HG03097 (cell line): ENCODE results near the gene SGO2.
A peak's percentile ranks its signal among the peaks of the same experiment; 100 is the strongest.
"Not testable (repeated sequence)": the region's sequence is repeated elsewhere in the genome, so short reads cannot be mapped to it uniquely, and the experiment has no call there.

Experiments used
- ATAC-seq: cut with Tn5 transposase; IDR thresholded peaks from one replicate; pipeline ENCODE4 v1.9.1; 2021; ENCODE audit not compliant: unreplicated experiment, low FRiP score

Gene SGO2

DNA sequence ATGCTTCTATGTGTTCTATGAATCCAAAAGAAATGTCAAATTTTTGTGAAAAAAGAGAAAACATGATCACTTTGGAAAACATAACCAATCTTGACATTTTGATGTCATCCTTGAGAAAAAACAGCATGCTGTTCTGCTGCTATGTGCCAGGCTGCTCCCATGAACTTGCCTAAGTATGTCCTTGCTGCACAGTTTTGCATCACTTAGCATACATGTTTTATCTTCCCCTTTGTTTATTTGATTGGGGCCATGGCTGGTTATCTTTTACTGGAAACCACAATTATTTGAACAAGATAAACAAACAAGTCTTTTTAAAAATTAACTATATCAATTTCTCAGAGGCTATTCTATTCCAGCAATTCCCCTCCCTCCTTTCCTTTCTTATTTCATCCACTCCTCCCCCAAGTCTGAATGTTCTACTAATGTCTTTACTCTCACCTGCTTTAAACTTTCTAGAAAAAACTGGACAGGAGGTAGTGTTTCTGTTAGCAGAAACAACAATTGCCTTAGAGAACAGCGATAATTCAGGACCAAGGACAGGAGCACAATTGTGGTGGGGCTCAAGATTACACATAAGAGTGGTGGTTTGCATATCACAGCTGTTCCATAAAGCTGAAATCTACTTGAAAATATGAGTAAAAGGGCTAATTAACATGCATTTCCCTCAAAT is 66.5 kb downstream of the SGO2 start:
- no peak for ATAC-seq

DNA sequence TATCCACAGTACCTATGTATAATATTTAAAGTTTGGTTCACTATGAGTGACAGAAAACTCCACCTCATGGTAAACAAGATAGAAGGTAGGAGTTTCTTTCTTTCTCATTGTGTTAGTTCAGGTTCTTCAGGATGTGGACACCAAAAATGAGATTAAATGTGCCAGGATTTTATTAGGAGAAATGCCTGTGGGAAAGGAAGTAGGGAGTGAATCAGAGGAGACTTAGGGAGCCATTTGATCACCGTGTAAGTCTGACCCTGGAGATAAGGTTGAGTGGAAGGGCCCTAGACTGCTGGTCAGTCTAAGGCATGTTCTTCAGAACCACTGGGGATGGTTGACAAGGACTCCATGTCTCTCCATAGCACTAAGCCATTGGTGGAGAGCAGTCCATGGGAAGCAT is 67.9 kb downstream of the SGO2 start:
- ATAC-seq = no peak

DNA sequence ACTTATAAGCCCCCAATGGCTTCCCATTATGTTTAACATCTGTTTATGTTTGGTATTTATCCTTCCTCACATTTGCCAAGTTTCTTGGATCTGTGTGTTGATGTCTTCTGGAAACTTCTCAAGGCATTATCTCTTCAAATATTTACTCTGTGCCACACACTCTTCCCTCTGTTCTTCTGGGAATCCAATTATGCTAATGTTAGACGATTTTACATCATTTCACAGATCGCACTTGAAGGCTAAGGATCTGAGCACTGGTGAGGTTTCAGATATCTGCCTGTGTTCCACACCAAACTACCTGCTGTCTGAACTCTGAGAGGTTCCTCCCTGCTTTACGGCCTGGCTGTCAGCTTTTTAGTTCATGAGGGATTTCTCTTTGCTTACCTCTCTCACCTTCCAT is 69.9 kb downstream of the SGO2 start:
- no peak for ATAC-seq

DNA sequence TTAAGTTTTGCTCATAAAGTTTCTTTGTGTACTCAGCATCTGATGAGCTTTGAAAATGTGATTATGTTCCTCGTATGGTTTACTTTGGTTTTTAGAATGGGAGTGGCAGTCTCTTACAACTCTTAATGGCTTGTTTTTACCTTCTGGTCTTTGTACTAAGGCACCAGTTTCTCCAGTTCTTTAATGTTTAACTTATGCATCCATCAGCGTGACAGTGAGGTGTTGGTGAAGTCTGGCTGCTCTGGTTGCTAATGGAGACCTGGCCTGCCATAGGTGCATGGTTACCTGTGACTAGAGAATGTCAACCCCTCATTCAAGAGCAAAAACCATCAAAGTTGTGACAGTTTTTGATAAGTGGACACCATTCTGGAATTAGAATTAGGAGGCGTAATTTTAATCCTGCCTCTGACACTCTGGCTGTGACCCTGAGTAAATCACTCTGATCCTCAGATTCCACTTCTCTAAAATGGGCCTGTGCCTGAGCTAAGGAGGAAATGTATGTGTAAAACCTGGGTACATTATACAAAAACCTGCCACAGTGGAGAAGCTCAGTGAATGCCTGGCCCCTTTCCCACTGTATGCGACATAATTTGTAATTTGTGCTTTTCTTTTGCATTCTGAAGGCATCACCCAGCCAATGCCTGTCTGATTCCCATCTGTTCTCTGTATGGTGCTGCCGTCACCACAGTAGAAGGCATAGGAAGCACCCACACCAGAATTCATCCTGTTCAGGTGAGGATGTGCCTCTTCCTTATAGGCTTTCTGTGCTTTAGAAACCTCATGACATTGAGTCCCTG is 71.0 kb downstream of the SGO2 start:
- ATAC-seq = no peak

DNA sequence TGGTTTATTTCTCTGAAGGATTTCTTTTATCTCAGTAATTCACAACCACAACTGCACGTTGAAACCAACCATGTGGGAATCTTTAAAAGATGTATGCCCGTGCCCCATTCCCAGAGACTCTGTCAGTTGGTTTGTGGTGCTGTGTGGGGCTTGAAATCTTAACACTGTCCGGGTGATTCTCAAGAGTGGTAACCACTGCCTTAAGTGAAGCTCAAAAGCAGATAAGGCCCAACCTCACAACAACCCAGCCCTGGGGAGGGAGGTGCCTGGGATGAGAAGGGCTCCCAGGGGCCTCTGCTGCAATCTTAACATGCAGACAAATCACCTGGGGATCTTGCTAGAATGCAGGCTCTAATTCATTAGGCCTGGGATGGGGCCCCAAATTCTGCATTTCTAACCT is 73.2 kb downstream of the SGO2 start:
- no peak for ATAC-seq

DNA sequence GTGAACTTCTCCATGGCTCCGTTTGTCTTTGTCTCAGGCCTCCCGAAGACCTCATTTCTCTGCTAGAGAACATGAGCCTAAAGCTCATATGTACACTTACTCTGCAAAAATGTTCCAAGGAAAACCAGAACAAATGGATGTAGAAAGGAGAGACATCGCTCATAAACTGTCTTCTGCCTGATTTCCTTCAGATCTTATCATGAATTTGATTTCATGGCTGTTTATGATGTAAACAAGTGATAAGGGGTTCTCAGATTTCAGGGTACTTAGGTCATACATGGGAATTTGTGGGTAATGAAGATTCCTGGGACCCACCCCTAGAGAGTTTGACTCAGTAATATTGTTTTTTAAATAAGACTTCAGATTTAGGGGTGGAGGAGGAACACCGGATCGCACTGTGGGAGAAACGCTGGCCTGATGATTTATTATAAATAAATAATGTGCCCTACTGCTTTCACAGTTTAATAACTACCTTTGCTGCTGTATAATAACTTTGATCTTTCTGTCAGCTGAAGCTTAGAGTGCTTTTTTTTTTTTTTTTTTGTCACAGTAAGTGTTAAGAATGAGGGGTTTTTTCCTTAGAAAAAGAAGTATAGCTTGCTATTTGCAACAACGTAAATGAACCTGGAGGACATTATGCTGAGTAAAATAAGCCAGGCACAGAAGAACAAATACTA is 74.7 kb downstream of the SGO2 start:
- ATAC-seq = no peak

DNA sequence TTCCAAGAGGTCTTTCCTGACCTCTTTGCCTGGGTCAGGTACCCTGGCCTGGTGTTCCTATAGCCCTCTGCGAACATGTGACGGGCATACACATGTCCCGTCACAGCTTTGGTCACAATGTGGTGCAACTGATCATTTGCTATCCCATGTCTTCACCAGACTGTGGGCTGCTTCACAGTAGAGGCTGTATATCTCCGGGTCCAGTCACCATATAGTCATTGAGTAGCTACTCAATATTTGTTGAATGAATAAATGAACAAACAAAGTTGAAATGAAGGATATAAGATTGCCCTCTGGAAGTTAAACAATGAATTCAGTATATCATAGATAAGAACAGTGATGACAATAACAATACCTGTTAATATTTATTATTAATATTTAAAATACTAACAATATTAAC is 76.6 kb downstream of the SGO2 start:
- no peak for ATAC-seq

DNA sequence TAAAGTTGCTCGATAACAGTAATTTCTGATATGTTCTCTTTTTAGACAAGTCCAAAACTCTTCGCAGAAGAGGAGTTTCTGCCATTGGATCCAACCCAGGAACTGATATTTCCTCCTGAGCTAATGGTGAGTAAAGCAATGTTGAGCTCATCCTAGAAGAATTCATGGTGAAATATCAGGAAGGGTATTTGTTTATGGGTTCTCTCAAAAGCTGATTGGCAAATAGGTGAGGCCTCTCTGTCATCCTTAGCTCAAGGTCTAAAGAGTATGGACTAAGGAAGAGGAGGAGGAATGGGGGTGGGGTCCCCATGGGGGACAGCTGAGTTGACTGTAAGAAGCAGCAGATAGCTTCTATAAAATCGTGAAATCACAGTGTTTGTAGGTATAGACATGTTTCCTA is 78.0 kb downstream of the SGO2 start:
- no peak for ATAC-seq

DNA sequence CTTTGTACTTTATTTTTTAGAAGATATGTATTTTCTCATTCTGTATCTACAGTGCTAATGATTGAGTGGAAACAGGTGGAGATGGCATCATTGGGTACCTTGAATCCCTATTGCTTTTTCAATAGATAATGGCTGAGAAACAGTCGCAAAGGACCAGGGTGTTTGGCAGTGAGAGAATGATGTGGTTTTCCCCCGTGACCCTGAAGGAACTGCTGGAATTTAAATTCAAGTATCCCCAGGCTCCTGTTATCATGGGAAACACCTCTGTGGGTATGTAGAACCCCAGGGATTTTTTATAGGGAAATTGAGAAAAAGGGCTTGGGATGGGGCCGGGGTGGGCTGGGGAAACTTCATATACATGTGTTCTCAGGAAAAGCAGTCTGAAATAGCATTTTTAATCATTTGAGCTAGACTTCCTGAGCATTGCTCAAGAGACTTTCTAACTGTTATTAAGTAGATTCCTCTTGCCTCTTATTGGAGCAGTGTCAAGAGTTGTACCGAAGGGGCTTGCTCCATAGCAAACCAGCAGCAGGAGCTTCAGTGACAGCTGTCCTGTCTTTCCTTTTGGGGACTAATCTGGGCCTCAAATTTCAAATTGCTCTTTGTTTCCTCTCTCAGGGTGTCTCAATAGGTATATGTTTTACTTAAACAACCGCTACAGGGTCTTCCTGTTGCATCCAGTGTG is 78.7 kb downstream of the SGO2 start:
- no peak for ATAC-seq

DNA sequence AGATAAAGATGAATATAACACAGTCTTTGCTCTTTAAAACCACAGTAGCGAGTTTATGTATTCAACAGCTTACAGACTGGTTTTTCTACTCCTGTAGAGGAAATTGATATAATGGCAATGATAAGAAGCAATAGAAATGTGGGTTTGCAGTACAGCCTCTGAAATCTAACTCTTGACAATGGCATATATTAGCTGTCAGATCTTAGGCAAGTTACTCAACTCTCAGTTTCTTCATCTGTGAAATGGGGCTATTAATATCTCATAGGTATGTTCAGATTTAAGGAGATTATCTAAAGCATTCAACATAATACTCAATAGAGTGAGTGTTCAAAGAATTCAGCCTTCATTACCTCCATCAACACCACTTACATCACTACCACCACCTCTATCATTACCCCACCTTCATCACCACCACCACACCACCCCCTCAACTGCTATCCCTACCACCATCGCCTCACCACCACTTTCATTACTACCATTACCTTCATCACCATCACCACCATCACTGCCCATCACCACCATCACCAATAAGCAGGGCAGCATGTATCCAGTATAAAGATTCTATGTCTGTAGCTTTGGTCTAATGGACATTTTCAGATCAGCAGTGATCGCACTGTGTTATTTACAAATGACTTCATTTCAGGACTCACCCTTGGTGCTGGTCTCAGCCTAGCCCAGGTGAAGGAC is 82.5 kb downstream of the SGO2 start:
- ATAC-seq = no peak

DNA sequence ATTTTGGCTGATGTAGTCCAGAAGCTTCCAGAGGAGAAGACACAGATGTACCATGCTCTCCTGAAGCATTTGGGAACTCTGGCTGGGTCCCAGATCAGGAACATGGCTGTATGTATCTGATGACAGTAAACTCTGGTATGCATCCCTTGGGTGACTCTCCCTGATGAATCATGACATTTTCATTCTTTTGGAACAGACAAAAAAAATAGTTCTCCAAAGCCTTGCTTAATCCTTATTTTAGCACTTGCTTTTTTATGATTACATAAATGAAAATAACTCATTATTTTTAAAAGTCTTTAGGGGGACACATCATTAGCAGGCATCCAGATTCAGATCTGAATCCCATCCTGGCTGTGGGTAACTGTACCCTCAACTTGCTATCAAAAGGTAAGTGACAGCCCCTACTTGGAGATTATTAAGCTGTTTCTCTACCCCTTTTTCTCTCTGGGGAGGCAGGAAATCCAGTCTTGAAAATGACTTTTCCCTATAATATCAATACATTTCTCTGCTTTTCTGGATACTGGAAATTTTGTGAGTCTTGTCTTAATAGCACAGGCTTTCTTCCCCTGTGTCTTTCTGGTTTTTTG is 83.1 kb downstream of the SGO2 start:
- no peak for ATAC-seq

DNA sequence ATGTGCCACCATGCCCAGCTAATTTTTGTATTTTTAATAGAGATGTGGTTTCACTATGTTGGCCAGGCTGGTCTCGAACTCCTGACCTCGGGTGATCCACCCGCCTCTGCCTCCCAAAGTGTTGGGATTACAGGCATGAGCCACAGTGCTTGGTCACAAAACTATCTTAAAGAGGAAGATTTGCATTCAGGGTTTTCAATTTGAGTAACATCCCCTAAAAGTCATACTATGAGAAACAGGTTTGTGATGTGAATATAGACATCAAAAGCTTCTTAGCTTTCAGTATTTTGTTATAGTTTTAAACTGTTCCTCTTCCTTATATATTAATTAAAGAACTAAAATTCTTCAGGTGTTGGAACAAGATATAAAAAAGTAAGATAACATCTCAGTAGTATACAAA is 84.2 kb downstream of the SGO2 start:
- not testable (repeated sequence) for ATAC-seq

DNA sequence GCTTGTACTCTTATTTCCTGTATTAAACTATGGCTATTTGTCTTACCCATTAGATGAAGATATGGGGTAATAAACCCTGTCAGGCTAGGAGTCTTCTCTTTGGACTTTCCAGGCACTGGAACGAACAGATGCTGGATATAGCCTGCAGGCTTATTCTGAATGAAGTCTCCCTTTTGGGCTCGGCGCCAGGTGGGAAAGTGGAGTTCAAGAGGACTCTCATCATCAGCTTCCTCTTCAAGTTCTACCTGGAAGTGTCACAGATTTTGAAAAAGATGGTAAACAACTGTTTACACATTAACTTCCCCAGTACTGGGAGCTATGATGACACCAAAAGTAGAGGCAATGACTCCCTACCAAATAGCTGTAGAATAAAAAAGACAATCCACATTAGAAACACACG is 87.7 kb downstream of the SGO2 start:
- ATAC-seq = no peak

DNA sequence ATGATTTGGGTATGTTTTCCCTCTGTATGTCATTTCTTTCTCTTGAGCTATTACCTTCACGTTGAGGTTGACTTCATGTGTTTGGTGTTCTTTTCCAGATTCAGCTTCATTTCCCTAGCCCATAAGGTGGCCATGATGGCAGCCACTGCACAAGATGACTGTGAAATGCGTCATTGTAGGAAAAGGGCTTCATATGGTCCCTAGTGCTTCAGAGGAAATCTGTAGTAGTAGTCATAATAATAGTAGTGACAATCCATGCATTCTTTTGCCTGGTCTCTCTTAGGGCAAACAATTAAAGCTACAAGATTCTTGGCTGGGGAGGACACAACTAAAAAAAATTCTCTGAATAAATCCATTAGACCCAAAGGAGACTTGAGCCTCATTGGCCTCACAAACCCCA is 88.2 kb downstream of the SGO2 start:
- ATAC-seq = no peak

DNA sequence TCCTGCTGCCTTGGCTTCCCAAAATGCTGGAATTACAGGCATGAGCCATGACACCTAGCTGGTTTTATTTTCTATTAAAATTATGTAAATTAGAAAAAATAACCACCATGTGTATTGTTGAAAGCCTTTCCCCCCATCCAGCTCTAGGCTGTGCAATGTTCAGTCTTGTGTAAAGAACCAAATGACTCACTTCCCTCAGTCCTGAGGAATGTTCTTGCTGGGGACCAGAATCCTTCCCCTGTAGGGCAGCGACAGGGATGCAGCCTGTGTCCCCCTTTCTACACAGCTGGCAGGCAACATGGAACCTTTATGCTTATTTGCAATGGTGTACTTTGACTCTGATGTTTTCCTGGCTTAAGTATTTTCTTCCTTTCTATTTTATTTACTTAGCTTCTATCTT is 89.2 kb downstream of the SGO2 start:
- ATAC-seq = peak; percentile 48

DNA sequence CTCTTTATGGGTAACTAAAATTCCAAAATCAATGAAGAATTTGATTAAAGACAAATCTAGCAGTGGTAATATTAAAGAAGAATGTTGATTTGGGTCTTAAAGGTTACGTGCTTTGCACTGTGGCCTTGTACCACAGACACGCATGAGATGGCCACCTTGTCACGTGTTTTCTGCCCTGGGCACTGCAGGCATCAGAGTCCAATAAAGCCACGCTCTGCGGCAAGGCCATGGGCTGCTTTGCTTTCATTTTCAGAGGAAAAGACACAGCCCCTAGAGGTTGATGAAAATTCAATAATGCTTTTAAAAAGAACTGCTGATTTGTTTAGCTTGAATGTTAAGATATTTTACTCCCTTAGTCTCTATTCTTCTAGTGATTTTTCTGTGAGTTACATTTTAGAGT is 90.2 kb downstream of the SGO2 start:
- ATAC-seq = no peak

DNA sequence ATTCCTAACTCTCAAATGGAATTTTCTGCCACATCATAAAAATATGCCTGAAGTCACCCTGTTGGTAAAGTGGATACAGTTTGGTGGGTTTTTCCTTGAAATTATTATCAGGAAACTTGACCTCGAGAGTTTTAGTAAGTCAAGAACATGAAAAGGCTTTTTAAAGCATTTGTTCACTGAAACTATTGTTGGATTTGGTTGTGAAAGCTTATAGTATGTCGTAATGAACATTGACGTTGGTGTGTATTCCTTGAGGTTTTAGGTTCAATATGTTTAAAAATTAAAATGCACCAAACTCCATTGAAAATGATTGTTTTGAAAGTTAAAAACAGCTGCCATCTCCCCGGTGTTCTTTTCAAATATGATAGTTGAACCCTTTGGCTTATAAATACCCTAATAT is 90.6 kb downstream of the SGO2 start:
- no peak for ATAC-seq

DNA sequence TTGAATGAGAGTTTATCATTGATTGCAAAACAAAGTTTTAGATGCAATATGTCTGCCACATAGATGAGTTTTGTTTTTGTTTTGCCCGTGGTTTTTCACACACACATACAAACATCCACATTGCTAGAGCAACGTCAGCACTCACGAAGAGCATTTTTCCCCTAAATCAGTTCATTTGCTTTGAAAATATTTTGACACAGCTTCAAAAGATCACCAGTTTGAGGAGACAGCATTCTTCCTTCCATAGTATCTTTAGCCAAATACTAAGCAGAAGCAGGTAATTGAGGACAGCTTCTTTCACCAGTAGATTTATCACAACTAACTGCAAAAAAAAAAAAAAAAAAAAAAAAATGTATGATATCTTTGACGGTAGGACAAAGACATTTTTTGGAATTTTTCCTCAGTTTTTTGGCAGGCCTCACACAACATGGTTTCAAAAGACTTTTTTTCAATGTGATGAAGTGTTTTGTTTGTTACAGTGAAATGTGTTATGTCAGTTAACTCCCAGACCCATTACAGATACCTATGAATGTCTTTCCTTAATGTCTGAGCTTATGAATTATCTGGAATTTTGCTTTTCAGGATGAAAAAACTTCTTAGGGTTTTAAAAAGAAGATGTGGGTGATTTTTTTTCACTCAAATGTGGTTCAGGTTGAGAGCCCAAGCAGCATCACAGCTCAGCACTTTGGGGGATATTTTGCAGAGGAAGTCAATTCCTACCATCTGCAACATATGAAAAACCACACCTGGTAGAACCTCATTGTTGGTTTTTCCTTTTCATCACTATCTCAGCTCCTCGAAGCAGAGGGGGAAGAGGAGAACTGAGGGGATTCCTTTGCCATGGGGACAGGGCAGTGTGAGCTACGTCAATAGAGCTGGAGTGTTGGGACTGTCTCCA is 91.4 kb downstream of the SGO2 start:
- no peak for ATAC-seq

DNA sequence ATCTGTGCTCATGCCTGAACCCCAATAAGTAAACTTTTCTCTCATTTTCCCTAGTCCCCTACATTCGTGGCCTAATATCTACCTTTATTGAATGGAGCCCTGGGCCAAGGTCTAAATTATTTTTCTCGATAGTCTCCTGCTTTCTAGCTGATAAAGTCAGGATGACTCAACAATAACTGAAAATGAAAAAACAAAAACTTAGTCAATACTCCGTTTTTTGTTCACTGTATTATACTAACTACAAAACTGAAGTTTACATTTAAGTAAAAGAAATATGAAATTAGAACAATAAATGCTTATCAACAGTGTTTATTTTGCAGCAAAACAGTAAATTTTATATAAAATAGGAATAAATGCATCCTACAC is 92.0 kb downstream of the SGO2 start:
- no peak for ATAC-seq
